ENCODE measurements around the gene SH3YL1.

DNA sequence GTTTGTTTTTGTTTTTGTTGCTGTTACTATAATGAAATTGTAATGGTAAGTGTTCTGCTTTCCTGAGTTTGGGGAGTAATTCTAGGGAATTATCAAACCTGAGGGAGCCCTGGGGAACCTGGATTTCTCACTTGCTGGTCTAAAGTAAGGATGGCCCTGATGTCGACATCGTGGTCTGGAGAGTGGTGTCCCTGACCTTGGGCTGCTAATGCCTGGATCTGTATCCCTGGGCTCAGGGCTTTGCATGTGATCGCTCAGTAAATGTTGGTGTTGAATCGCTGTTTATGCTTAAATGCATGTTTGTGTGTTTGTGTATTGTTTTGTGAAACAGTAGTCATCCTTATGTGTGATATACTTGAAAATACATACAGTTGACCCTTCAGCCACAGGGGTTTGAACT lies 7.0 kb upstream of the SH3YL1 start:
- TF ChIP-seq, protein P1, sequence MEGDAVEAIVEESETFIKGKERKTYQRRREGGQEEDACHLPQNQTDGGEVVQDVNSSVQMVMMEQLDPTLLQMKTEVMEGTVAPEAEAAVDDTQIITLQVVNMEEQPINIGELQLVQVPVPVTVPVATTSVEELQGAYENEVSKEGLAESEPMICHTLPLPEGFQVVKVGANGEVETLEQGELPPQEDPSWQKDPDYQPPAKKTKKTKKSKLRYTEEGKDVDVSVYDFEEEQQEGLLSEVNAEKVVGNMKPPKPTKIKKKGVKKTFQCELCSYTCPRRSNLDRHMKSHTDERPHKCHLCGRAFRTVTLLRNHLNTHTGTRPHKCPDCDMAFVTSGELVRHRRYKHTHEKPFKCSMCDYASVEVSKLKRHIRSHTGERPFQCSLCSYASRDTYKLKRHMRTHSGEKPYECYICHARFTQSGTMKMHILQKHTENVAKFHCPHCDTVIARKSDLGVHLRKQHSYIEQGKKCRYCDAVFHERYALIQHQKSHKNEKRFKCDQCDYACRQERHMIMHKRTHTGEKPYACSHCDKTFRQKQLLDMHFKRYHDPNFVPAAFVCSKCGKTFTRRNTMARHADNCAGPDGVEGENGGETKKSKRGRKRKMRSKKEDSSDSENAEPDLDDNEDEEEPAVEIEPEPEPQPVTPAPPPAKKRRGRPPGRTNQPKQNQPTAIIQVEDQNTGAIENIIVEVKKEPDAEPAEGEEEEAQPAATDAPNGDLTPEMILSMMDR (conservative IDR thresholded peaks at IDR 0.05; ENCODE audit: low read depth in 2 of 2) = no peak
- TF ChIP-seq EZH2 (IDR thresholded peaks at IDR 0.05; ENCODE audit: low read depth, unreplicated experiment) = no peak
- no peak for TF ChIP-seq CREB1 (CRISPR knock-in tag; IDR thresholded peaks at IDR 0.05; ENCODE audit: low read depth)
